ENCODE results near the gene SLC24A4.
"Not testable (repeated sequence)": the region's sequence is repeated elsewhere in the genome, so short reads cannot be mapped to it uniquely, and the experiment has no call there.

SLC24A4 gene

GRCh38 chr14:92527721-92528120 lies 204.8 kb downstream of the SLC24A4 start:
- TF ChIP-seq TAF1 (IDR thresholded peaks at IDR 0.05; ENCODE audit: low read depth, low read length) (no peak), POLR2A (IDR thresholded peaks at IDR 0.05; ENCODE audit: low read depth, low read length) (no peak), POU2F2 (IDR thresholded peaks at IDR 0.05; ENCODE audit: low read depth, low read length) (no peak), SPI1 (IDR thresholded peaks at IDR 0.05; ENCODE audit: low read depth, low read length) (no peak), POLR2AphosphoS5 (IDR thresholded peaks at IDR 0.05; ENCODE audit: low read depth, low read length) (no peak), PAX5 (IDR thresholded peaks at IDR 0.05; ENCODE audit: insufficient read depth, low read length, severe bottlenecking) (no peak)
- DNase-seq (ENCODE audit: insufficient read length, low spot score) (no peak), FAIRE-seq (no peak)

GRCh38 chr14:92528486-92529100 lies 205.6 kb downstream of the SLC24A4 start:
- FAIRE-seq (no peak), DNase-seq (ENCODE audit: insufficient read length, low spot score) (no peak)
- TF ChIP-seq POLR2AphosphoS5 (IDR thresholded peaks at IDR 0.05; ENCODE audit: low read depth, low read length): no peak
- TF ChIP-seq POLR2A (IDR thresholded peaks at IDR 0.05; ENCODE audit: low read depth, low read length): no peak
- TF ChIP-seq PAX5 (IDR thresholded peaks at IDR 0.05; ENCODE audit: insufficient read depth, low read length, severe bottlenecking): no peak
- no peak for TF ChIP-seq TAF1 (IDR thresholded peaks at IDR 0.05; ENCODE audit: low read depth, low read length)
- no peak for TF ChIP-seq SPI1 (IDR thresholded peaks at IDR 0.05; ENCODE audit: low read depth, low read length)
- no peak for TF ChIP-seq POU2F2 (IDR thresholded peaks at IDR 0.05; ENCODE audit: low read depth, low read length)

- DNase-seq (ENCODE audit: insufficient read length, low spot score) (no peak), FAIRE-seq (no peak)
- no peak for TF ChIP-seq PAX5 (IDR thresholded peaks at IDR 0.05; ENCODE audit: insufficient read depth, low read length, severe bottlenecking)
- TF ChIP-seq POU2F2 (IDR thresholded peaks at IDR 0.05; ENCODE audit: low read depth, low read length): no peak
- no peak for TF ChIP-seq POLR2AphosphoS5 (IDR thresholded peaks at IDR 0.05; ENCODE audit: low read depth, low read length)
- no peak for TF ChIP-seq POLR2A (IDR thresholded peaks at IDR 0.05; ENCODE audit: low read depth, low read length)
- TF ChIP-seq TAF1 (IDR thresholded peaks at IDR 0.05; ENCODE audit: low read depth, low read length): no peak
- no peak for TF ChIP-seq SPI1 (IDR thresholded peaks at IDR 0.05; ENCODE audit: low read depth, low read length)
These were observed 206.9 kb downstream of the SLC24A4 start for GRCh38 chr14:92529903-92530302.

- DNase-seq (ENCODE audit: insufficient read length, low spot score): no peak
- FAIRE-seq: peak; percentile 16
- TF ChIP-seq POU2F2 (IDR thresholded peaks at IDR 0.05; ENCODE audit: low read depth, low read length) (no peak), TAF1 (IDR thresholded peaks at IDR 0.05; ENCODE audit: low read depth, low read length) (no peak), PAX5 (IDR thresholded peaks at IDR 0.05; ENCODE audit: insufficient read depth, low read length, severe bottlenecking) (no peak), POLR2AphosphoS5 (IDR thresholded peaks at IDR 0.05; ENCODE audit: low read depth, low read length) (no peak), POLR2A (IDR thresholded peaks at IDR 0.05; ENCODE audit: low read depth, low read length) (no peak), SPI1 (IDR thresholded peaks at IDR 0.05; ENCODE audit: low read depth, low read length) (no peak)
These were observed 208.3 kb downstream of the SLC24A4 start for GRCh38 chr14:92531106-92531873.

- no peak for TF ChIP-seq POLR2A (IDR thresholded peaks at IDR 0.05; ENCODE audit: low read depth, low read length)
- TF ChIP-seq TAF1 (IDR thresholded peaks at IDR 0.05; ENCODE audit: low read depth, low read length): no peak
- TF ChIP-seq PAX5 (IDR thresholded peaks at IDR 0.05; ENCODE audit: insufficient read depth, low read length, severe bottlenecking): no peak
- no peak for TF ChIP-seq POU2F2 (IDR thresholded peaks at IDR 0.05; ENCODE audit: low read depth, low read length)
- no peak for TF ChIP-seq POLR2AphosphoS5 (IDR thresholded peaks at IDR 0.05; ENCODE audit: low read depth, low read length)
- no peak for TF ChIP-seq SPI1 (IDR thresholded peaks at IDR 0.05; ENCODE audit: low read depth, low read length)
- FAIRE-seq: no peak
- DNase-seq (ENCODE audit: insufficient read length, low spot score): no peak
These were observed 209.7 kb downstream of the SLC24A4 start for GRCh38 chr14:92532490-92533163.

- FAIRE-seq: no peak
- DNase-seq (ENCODE audit: insufficient read length, low spot score): no peak
- TF ChIP-seq SPI1 (IDR thresholded peaks at IDR 0.05; ENCODE audit: low read depth, low read length): no peak
- no peak for TF ChIP-seq POLR2A (IDR thresholded peaks at IDR 0.05; ENCODE audit: low read depth, low read length)
- TF ChIP-seq TAF1 (IDR thresholded peaks at IDR 0.05; ENCODE audit: low read depth, low read length): no peak
- no peak for TF ChIP-seq POLR2AphosphoS5 (IDR thresholded peaks at IDR 0.05; ENCODE audit: low read depth, low read length)
- no peak for TF ChIP-seq PAX5 (IDR thresholded peaks at IDR 0.05; ENCODE audit: insufficient read depth, low read length, severe bottlenecking)
- TF ChIP-seq POU2F2 (IDR thresholded peaks at IDR 0.05; ENCODE audit: low read depth, low read length): no peak
These were observed 212.1 kb downstream of the SLC24A4 start for GRCh38 chr14:92534932-92535643.

GRCh38 chr14:92536231-92536630 lies 213.3 kb downstream of the SLC24A4 start:
- DNase-seq (ENCODE audit: insufficient read length, low spot score); FAIRE-seq: not testable (repeated sequence)

- FAIRE-seq: no peak
- TF ChIP-seq PAX5 (IDR thresholded peaks at IDR 0.05; ENCODE audit: insufficient read depth, low read length, severe bottlenecking) (no peak), POLR2A (IDR thresholded peaks at IDR 0.05; ENCODE audit: low read depth, low read length) (no peak), POU2F2 (IDR thresholded peaks at IDR 0.05; ENCODE audit: low read depth, low read length) (0 out of 2 replicates have a peak, but pooled peaks have one; percentile 17), TAF1 (IDR thresholded peaks at IDR 0.05; ENCODE audit: low read depth, low read length) (no peak), POLR2AphosphoS5 (IDR thresholded peaks at IDR 0.05; ENCODE audit: low read depth, low read length) (no peak), SPI1 (IDR thresholded peaks at IDR 0.05; ENCODE audit: low read depth, low read length) (peak; percentile 12; the same call in 1 of the 2 replicates)
- no peak for DNase-seq (ENCODE audit: insufficient read length, low spot score)
These were observed 215.5 kb downstream of the SLC24A4 start for GRCh38 chr14:92538412-92538985.
